ENCODE results near the gene DZIP1. TPM values are rescaled to one million over a fixed set of nuclear protein-coding genes. Genes with fewer than 3 reads are reported as not detected.

Gene DZIP1
- total and polyA plus RNA-seq, 2 of the 13 experiments (the other 11 are each of a cell fraction or from before 2014, with no cell fraction given): 11.0 to 36.7 TPM

- no peak for TF ChIP-seq AHDC1 (CRISPR knock-in tag; IDR thresholded peaks at IDR 0.05; ENCODE audit: borderline replicate concordance)
- no peak for TF ChIP-seq ARNT (IDR thresholded peaks at IDR 0.05)
- no peak for TF ChIP-seq GLMP (CRISPR knock-in tag; IDR thresholded peaks at IDR 0.05; ENCODE audit: borderline replicate concordance)
- TF ChIP-seq CCDC6 (CRISPR knock-in tag; IDR thresholded peaks at IDR 0.05): no peak
- no peak for TF ChIP-seq CEBPG (CRISPR knock-in tag; IDR thresholded peaks at IDR 0.05)
- no peak for TF ChIP-seq REXO4 (CRISPR knock-in tag; IDR thresholded peaks at IDR 0.05; ENCODE audit: borderline replicate concordance)
- TF ChIP-seq ZBTB44 (CRISPR knock-in tag; IDR thresholded peaks at IDR 0.05): no peak
- TF ChIP-seq ZNF574 (CRISPR knock-in tag; IDR thresholded peaks at IDR 0.05): no peak; the same call in 1 of the 2 replicates
- TF ChIP-seq ZNF576 (CRISPR knock-in tag; IDR thresholded peaks at IDR 0.05): no peak
- no peak for TF ChIP-seq NONO (IDR thresholded peaks at IDR 0.05)
- TF ChIP-seq NONO (CRISPR knock-in tag; conservative IDR thresholded peaks at IDR 0.05): no peak
- TF ChIP-seq PATZ1 (CRISPR knock-in tag; IDR thresholded peaks at IDR 0.05): peak; percentile 87
- no peak for TF ChIP-seq ZNF24 (IDR thresholded peaks at IDR 0.05)
- peak; percentile 55; the same call in 1 of the 2 replicates for TF ChIP-seq ZBTB7B (CRISPR knock-in tag; IDR thresholded peaks at IDR 0.05)
- peak; percentile 39; the same call in 1 of the 2 replicates for TF ChIP-seq ZBTB20 (CRISPR knock-in tag; IDR thresholded peaks at IDR 0.05; ENCODE audit: borderline replicate concordance, low read depth)
- peak; percentile 70 for TF ChIP-seq ZFY (CRISPR knock-in tag; IDR thresholded peaks at IDR 0.05)
Measured at GRCh38 chr13:95643936-95644598, 439 bp downstream of the DZIP1 start (continued).

Measured in HepG2 (cell line).